ENCODE measurements around the gene PRAMEF20.
"Not testable (repeated sequence)": the region's sequence is repeated elsewhere in the genome, so short reads cannot be mapped to it uniquely, and the experiment has no call there.

PRAMEF20 gene

DNA sequence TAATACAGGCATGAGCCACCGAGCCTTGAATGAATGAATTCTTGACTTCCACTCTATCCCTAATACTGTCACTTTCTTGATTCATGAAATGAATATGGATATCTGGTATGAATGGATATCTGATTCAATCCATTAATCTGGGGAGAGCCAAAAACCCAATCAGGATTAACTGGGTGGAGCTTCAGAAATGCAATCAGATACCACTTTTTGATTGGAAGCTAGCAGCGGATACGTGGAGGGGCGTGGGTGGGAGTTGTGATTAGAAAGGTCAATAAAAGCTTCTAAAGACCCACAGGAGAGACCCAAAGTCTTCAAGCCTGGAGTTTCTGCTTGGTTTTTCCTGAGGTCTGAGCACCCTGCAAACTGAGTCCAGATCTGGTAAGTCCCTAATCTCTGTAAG lies at the start of gene PRAMEF20:
Gene PRAMEF20, plus strand, starts transcription at position 301 of the 400 bp plus-strand sequence. CDS start 5,905 bp downstream, outside the sequence.
- not testable (repeated sequence) for DNase-seq (ENCODE audit: low read depth)

- not testable (repeated sequence) for DNase-seq (ENCODE audit: low read depth)
These were observed 47.9 kb upstream of the PRAMEF20 start for GRCh38 chr1:13362364-13362763.

GRCh38 chr1:13364928-13365327 lies 45.3 kb upstream of the PRAMEF20 start:
- DNase-seq (ENCODE audit: low read depth) = not testable (repeated sequence)

DNA sequence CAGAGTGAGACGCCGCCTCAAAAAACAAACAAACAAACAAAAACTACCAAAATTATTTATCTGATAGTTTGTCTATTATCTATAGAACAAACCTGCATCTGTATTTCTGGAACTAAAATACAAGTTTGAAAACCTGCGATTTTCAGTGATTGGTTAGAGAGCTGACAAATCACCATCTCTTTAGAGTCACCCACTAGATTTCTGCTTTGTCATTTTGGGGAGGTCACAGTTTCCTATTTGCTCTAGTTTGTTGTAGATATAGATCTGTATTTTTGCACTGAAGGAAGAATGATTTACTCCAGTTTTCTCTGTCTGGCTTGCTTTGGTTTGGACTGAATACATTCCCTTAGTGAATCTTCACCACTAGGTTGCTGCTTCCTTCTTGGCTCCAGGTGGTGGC lies 43.7 kb upstream of the PRAMEF20 start:
- DNase-seq (ENCODE audit: low read depth) = not testable (repeated sequence)

- DNase-seq (ENCODE audit: low read depth) = not testable (repeated sequence)
These were observed 41.7 kb upstream of the PRAMEF20 start for GRCh38 chr1:13368544-13368943.

DNA sequence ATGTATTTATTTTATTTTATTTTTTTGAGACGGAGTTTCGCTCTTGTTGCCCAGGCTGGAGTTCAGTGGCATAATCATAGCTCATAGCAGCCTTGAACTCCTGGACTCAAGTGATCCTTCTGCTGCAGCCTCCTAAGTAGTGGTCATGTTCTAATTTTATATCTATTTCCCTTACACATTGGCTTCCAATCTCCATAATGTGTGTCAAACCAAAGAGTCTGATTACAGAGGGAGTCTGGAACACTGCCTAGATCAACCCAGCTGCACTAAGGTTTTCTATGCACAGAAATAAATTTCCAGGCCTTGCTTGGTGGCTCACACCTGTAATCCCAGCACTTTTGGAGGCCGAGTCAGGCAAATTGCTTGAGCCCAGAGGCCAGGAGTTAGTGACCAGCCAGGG lies 31.3 kb upstream of the PRAMEF20 start:
- DNase-seq (ENCODE audit: low read depth) = not testable (repeated sequence)

DNA sequence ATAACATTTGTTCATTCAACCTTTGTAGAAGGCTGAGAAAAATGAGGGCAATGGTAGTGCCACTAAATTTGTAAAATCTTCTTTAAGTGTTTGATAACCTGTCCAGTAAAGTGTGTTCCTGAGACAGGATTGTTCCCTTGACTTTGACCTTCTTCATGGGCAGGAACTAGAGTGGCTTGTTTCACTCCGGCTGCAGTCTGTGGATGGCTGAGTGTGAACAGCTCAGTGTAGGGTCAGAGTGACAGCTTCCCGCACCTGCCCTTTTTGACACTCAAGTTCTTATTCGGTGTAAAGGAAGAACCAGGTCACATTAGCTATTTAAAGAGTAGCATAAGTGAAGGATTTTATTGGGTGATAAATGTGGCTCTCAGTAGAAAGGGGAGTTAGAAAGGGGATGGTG lies 29.9 kb upstream of the PRAMEF20 start:
- DNase-seq (ENCODE audit: low read depth) = not testable (repeated sequence)

DNA sequence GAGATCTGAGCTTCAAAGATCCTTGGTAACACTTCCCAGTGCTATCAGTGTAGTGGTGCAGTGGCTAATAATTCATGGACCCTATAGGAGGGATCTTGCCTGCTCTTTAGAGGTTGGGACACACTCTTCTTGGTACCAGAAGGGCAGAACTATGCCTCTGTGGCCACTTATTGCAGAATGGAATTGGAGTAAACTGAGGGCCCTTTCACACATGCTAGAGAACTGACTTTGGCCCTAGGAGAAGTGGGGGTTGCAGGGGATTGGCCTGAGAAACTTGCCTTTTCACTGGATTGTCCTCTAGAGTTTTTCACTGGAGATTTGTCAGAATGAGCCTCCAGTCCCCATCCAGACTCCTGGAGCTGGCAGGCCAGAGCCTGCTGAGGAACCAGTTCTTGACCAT lies 20.9 kb upstream of the PRAMEF20 start, which contains the start of gene PRAMEF17:
Gene PRAMEF17, plus strand, starts transcription at position 301 of the 400 bp plus-strand sequence. Its CDS starts 26 bp downstream, at position 327.
- not testable (repeated sequence) for DNase-seq (ENCODE audit: low read depth)

GRCh38 chr1:13393004-13393403 lies 17.2 kb upstream of the PRAMEF20 start:
- not testable (repeated sequence) for DNase-seq (ENCODE audit: low read depth)

DNA sequence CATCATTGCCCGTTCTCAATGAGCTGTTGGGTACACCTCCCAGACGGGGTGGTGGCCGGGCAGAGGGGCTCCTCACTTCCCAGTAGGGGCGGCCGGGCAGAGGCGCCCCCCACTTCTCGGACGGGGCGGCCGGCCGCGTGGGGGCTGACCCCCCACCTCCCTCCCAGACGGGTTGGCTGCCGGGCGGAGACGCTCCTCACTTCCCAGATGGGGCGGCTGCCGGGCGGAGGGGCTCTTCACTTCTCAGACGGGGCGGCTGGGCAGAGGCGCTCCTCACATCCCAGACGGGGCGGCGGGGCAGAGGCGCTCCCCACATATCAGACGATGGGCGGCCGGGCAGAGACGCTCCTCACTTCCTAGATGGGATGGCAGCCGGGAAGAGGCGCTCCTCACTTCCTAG lies 15.5 kb upstream of the PRAMEF20 start:
- not testable (repeated sequence) for DNase-seq (ENCODE audit: low read depth)

- not testable (repeated sequence) for DNase-seq (ENCODE audit: low read depth)
These were observed 14.9 kb upstream of the PRAMEF20 start for GRCh38 chr1:13395311-13395710.

GRCh38 chr1:13407811-13408210 lies 2.4 kb upstream of the PRAMEF20 start:
- no peak for DNase-seq (ENCODE audit: low read depth)

GRCh38 chr1:13430495-13430894 lies 20.2 kb downstream of the PRAMEF20 start:
- DNase-seq (ENCODE audit: low read depth) = no peak

DNA sequence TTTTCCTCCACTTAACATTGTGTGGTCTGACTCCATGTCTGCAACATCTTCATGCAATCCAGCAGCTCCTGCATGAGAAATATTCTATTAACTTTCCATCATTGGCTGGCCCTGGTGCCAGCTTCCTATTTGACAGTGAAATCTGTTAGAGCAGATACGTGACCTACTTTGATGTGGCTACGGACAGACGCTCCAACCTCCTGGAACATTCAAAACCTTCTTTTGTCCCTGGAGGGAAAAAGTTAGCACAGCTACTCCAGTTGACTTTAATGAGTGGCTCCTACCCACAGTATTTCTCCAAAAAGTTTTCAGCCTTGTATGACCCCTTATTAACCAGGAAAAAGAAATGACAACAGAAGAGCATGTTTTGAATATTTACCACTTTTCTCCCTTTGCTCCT lies 22.0 kb downstream of the PRAMEF20 start:
- DNase-seq (ENCODE audit: low read depth) = no peak

DNA sequence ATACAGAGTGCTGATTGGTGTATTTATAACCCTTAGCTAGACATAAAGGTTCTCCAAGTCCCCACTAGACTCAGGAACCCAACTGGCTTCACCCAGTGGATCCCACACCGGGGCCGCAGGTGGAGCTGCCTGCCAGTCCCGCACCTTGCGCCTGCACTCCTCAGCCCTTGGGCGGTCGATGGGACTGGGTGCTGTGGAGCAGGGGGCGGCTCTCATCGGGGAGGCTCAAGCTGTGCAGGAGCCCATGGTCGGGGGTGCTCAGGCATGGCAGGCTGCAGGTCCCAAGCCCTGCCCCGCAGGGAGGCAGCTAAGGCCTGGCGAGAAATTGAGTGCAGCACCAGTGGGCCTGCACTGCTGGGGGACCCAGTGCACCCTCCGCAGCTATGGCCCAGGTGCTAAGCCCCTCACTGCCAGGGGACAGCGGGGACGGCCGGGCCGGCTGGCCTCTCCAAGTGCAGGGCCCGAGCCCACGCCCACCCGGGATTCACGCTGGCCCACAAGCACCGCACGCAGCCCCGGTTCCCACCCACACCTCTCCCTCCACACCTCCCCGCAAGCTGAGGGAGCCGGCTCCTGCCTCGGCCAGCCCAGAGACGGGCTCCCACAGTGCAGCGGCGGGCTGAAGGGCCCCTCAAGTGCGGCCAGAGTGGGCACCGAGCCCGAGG lies 23.6 kb downstream of the PRAMEF20 start:
- not testable (repeated sequence) for DNase-seq (ENCODE audit: low read depth)

DNA sequence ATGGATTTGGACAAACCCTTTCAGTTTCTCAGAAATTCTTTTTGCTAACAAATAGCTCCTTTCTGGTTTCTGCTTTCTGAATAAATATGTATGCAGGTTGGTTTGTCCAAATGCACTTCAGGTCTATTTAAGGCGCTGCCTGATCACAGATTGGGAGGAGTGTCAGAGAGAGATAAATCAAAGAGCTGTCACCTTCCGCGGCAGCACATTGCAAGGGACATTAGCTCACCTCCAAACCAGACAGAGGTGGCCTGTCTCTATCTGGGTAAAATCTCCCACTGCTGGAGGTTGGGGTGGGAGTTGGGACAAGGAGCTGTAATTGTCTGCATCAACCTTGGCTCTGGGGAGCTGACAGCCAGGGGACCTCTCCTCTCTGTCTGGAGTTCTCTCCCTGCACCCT lies 25.2 kb downstream of the PRAMEF20 start:
- DNase-seq (ENCODE audit: low read depth) = no peak

- DNase-seq (ENCODE audit: low read depth) = not testable (repeated sequence)
These were observed 29.0 kb downstream of the PRAMEF20 start for GRCh38 chr1:13439104-13439783.

DNA sequence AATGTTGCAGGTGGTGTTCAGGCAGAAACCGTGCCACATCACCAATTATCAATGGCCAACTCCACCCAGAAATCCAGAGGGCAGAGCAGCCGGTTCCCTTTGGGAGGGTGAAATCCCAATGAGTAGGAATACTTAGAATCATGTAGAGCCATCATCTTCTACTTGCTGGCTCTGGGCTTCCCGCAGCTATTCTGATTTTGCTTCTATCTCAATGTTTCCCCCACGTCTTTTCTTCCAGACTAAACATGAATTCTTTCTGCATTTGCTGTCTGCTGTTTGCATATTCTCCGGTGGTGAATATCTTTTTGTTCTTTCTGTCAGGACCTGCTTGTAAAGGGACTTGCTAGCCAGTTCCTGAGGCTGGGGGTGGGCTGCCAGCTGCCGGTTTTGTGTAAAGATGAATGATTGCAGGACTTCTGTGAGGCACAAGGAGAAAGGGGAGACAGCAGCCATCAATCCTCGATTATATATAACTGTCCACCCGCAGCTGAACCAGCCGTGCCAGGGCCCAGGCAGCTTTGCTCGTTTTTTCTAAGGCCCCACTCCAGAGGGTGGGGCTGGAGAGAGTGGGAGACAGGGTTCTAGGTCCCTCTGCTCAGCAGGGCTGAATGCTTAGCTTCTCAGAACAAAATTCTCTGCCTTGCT lies 33.2 kb downstream of the PRAMEF20 start:
- DNase-seq (ENCODE audit: low read depth) = no peak

DNA sequence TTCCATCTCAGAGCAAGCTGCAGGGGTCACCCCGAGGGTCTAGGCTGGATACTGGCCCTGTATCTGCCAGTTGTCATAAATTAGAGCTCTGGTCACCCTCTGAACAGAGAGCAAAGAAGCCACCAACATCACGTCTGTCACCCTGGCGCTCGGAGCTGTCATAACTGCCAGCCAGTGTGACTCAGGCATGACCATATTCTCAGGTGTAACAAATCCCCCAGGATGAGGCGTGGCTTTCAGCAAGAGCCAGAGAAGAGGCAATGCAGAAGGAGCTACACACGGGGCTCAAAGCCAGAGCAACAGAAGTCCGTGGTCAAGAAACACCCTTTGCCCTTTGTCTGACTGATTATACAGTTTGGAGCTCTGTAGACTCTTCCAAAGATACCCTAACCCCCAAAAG lies 40.0 kb downstream of the PRAMEF20 start:
- DNase-seq (ENCODE audit: low read depth) = no peak

GRCh38 chr1:13451399-13451965 lies 41.2 kb downstream of the PRAMEF20 start:
- no peak for DNase-seq (ENCODE audit: low read depth)

- no peak for DNase-seq (ENCODE audit: low read depth)
These were observed 46.8 kb downstream of the PRAMEF20 start for GRCh38 chr1:13456904-13457532.

- DNase-seq (ENCODE audit: low read depth) = no peak
These were observed 51.7 kb downstream of the PRAMEF20 start for GRCh38 chr1:13461977-13462376.

All from activated gamma-delta T cell treated with anti-CD3 and anti-CD28 coated beads, Interleukin-2, amount 50 U/mL, for 16 hours (primary cell).